GM10266 (cell line): ENCODE data around the gene ABLIM2.
A peak's percentile ranks its signal among the peaks of the same experiment; 100 is the strongest.

Source experiments
- DNase-seq: peaks from one replicate; pipeline ENCODE4 v3.0.0; 2012; ENCODE audit errors: extremely low spot score
- CTCF ChIP-seq: IDR thresholded peaks from 2 replicates; pipeline ENCODE4 v1.5.1; 2012; ENCODE audit warnings: mild to moderate bottlenecking, low read depth; ENCODE audit not compliant: control insufficient read depth, insufficient read depth; ENCODE audit errors: missing control alignments

ABLIM2 gene

GRCh38 chr4:8203052-8203401 is 44.4 kb upstream of the ABLIM2 start:
- DNase-seq = no peak
- no peak for TF ChIP-seq CTCF

- no peak for DNase-seq
- no peak for TF ChIP-seq CTCF
These were observed 43.8 kb upstream of the ABLIM2 start for GRCh38 chr4:8202108-8203051.

GRCh38 chr4:8201321-8201781 is 42.7 kb upstream of the ABLIM2 start:
- TF ChIP-seq CTCF = no peak
- DNase-seq = peak; percentile 79

- DNase-seq = no peak
- no peak for TF ChIP-seq CTCF
These were observed 41.8 kb upstream of the ABLIM2 start for GRCh38 chr4:8200302-8200975.

GRCh38 chr4:8199594-8200301 is 41.1 kb upstream of the ABLIM2 start:
- TF ChIP-seq CTCF = no peak
- DNase-seq = peak; percentile 57

- no peak for TF ChIP-seq CTCF
- DNase-seq = peak; percentile 86
These were observed 40.4 kb upstream of the ABLIM2 start, which contains the start of gene SH3TC1 for GRCh38 chr4:8198906-8199593. SH3TC1 (plus strand) TSS chr4:8199290; CDS start chr4:8205195, 5,905 bp downstream.
